ENCODE measurements around the gene UBE3B. TPM values are rescaled to one million over a fixed set of nuclear protein-coding genes. Genes with fewer than 3 reads are reported as not detected.
A peak's percentile ranks its signal among the peaks of the same experiment; 100 is the strongest.

Gene UBE3B
- total and polyA plus RNA-seq, 4 experiments from 2014 or later, result 24.0 to 58.1 (median 40.1) TPM

- Mint-ChIP-seq H3K9me3 (no peaks in the 10 kb centered on the region), H3K27me3 (no peaks in the 10 kb centered on the region), H3K4me3 (peak overlapping the region in 1 of 8 donors; percentile 36), H3K4me1 (peaks cover 23 to 49% (median 34%) of the 10 kb centered on the region in 4 donors), H3K27ac (peak overlapping the region in 1 of 7 donors; percentile 99), H3K36me3 (peaks cover 14 to 37% of the 10 kb centered on the region in 2 donors)
- ChIA-PET POLR2A (ENCODE audit: partially characterized antibody) (no interaction called here), CTCF (ENCODE audit: partially characterized antibody) (interaction anchor here (0.9 kb wide), 1 partner anchor 10 kb away, joined by 3 read pairs; no protein-coding TSS in a partner anchor)
- no peaks in the 10 kb centered on the region for H3K9me3 ChIP-seq (ENCODE audit: control insufficient read depth in 1 of 2, low read length in 2 of 2)
- H3K27ac ChIP-seq (ENCODE audit: low read depth, low read length), result no peak overlapping the region
- H3K27me3 ChIP-seq (ENCODE audit: insufficient read depth, low read length), result no peaks in the 10 kb centered on the region
- H3K36me3 ChIP-seq (ENCODE audit: insufficient read depth, low read length), result peaks cover 24% of the 10 kb centered on the region
- no peak for DNase-seq
- intact Hi-C loops (cut with micrococcal nuclease), result no loop called here
- H3K4me3 ChIP-seq (ENCODE audit: low read length in 2 of 2), result no peak overlapping the region
- peaks cover 30% of the 10 kb centered on the region for H3K4me1 ChIP-seq (ENCODE audit: insufficient read depth, low read length)
Measured at GRCh38 chr12:109480356-109480755, 2.9 kb downstream of the UBE3B start.

- H3K27me3 Mint-ChIP-seq, result no peaks in the 10 kb centered on the region
- no peak for DNase-seq
- peaks cover 38% of the 10 kb centered on the region for H3K36me3 ChIP-seq (ENCODE audit: insufficient read depth, low read length)
- H3K4me1 ChIP-seq (ENCODE audit: insufficient read depth, low read length), result peaks cover 15% of the 10 kb centered on the region
- peaks cover 25 to 52% of the 10 kb centered on the region in 2 donors for H3K36me3 Mint-ChIP-seq
- no peaks in the 10 kb centered on the region for H3K9me3 Mint-ChIP-seq
- no peak overlapping the region for H3K27ac Mint-ChIP-seq
- no peak overlapping the region for H3K4me3 Mint-ChIP-seq
- no peak overlapping the region for H3K4me3 ChIP-seq (ENCODE audit: low read length in 2 of 2)
- peaks cover 10 to 34% (median 20%) of the 10 kb centered on the region in 4 donors for H3K4me1 Mint-ChIP-seq
- ChIA-PET CTCF (ENCODE audit: partially characterized antibody) (interaction anchor here (1.1 kb wide), 1 partner anchor 49 kb away, joined by 4 read pairs; no protein-coding TSS in a partner anchor), POLR2A (ENCODE audit: partially characterized antibody) (no interaction called here)
- intact Hi-C loops (cut with micrococcal nuclease), result no loop called here
- no peak overlapping the region for H3K27ac ChIP-seq (ENCODE audit: low read depth, low read length)
- no peaks in the 10 kb centered on the region for H3K27me3 ChIP-seq (ENCODE audit: insufficient read depth, low read length)
- H3K9me3 ChIP-seq (ENCODE audit: control insufficient read depth in 1 of 2, low read length in 2 of 2), result no peaks in the 10 kb centered on the region
Measured at GRCh38 chr12:109481863-109482262, 4.4 kb downstream of the UBE3B start.

GRCh38 chr12:109482491-109482890, 5.1 kb downstream of the UBE3B start:
- Histone ChIP-seq H3K27ac (ENCODE audit: low read depth, low read length) (no peak overlapping the region), H3K36me3 (ENCODE audit: insufficient read depth, low read length) (peaks cover 44% of the 10 kb centered on the region), H3K27me3 (ENCODE audit: insufficient read depth, low read length) (no peaks in the 10 kb centered on the region), H3K4me1 (ENCODE audit: insufficient read depth, low read length) (peaks cover 15% of the 10 kb centered on the region), H3K4me3 (ENCODE audit: low read length in 2 of 2) (no peak overlapping the region), H3K9me3 (ENCODE audit: control insufficient read depth in 1 of 2, low read length in 2 of 2) (no peaks in the 10 kb centered on the region)
- Mint-ChIP-seq H3K9me3 (no peaks in the 10 kb centered on the region), H3K4me3 (no peak overlapping the region), H3K36me3 (peaks cover 29 to 53% of the 10 kb centered on the region in 2 donors), H3K4me1 (peaks cover 10 to 28% (median 17%) of the 10 kb centered on the region in 4 donors), H3K27ac (no peak overlapping the region), H3K27me3 (no peaks in the 10 kb centered on the region)
- ChIA-PET CTCF (ENCODE audit: partially characterized antibody) (interaction anchor here (0.8 kb wide), 1 partner anchor 949 kb away, joined by 5 read pairs; no protein-coding TSS in a partner anchor), POLR2A (ENCODE audit: partially characterized antibody) (no interaction called here)
- DNase-seq, result no peak
- intact Hi-C loops (cut with micrococcal nuclease), result no loop called here

GRCh38 chr12:109482894-109483293, 5.5 kb downstream of the UBE3B start:
- DNase-seq, result no peak
- Mint-ChIP-seq H3K27ac (no peak overlapping the region), H3K9me3 (no peaks in the 10 kb centered on the region), H3K36me3 (peaks cover 29 to 53% of the 10 kb centered on the region in 2 donors), H3K4me3 (no peak overlapping the region), H3K27me3 (no peaks in the 10 kb centered on the region), H3K4me1 (peaks cover 10 to 24% (median 15%) of the 10 kb centered on the region in 4 donors)
- Histone ChIP-seq H3K9me3 (ENCODE audit: control insufficient read depth in 1 of 2, low read length in 2 of 2) (no peaks in the 10 kb centered on the region), H3K4me3 (ENCODE audit: low read length in 2 of 2) (no peak overlapping the region), H3K27ac (ENCODE audit: low read depth, low read length) (no peak overlapping the region), H3K4me1 (ENCODE audit: insufficient read depth, low read length) (peaks cover 13% of the 10 kb centered on the region), H3K36me3 (ENCODE audit: insufficient read depth, low read length) (peaks cover 49% of the 10 kb centered on the region), H3K27me3 (ENCODE audit: insufficient read depth, low read length) (no peaks in the 10 kb centered on the region)
- POLR2A ChIA-PET (ENCODE audit: partially characterized antibody), result no interaction called here
- CTCF ChIA-PET (ENCODE audit: partially characterized antibody), result interaction anchor here (0.8 kb wide), 1 partner anchor 949 kb away, joined by 5 read pairs; no protein-coding TSS in a partner anchor
- intact Hi-C loops (cut with micrococcal nuclease), result no loop called here

GRCh38 chr12:109483346-109483745, 5.9 kb downstream of the UBE3B start:
- Mint-ChIP-seq H3K4me3 (no peak overlapping the region), H3K9me3 (no peaks in the 10 kb centered on the region), H3K4me1 (peaks cover 8 to 19% (median 13%) of the 10 kb centered on the region in 4 donors), H3K36me3 (peaks cover 30 to 53% of the 10 kb centered on the region in 2 donors), H3K27ac (no peak overlapping the region), H3K27me3 (no peaks in the 10 kb centered on the region)
- ChIA-PET CTCF (ENCODE audit: partially characterized antibody) (interaction anchor here (0.8 kb wide), 1 partner anchor 948 kb away, joined by 5 read pairs; no protein-coding TSS in a partner anchor), POLR2A (ENCODE audit: partially characterized antibody) (no interaction called here)
- Histone ChIP-seq H3K4me1 (ENCODE audit: insufficient read depth, low read length) (peaks cover 9% of the 10 kb centered on the region), H3K27me3 (ENCODE audit: insufficient read depth, low read length) (no peaks in the 10 kb centered on the region), H3K4me3 (ENCODE audit: low read length in 2 of 2) (no peak overlapping the region), H3K9me3 (ENCODE audit: control insufficient read depth in 1 of 2, low read length in 2 of 2) (no peaks in the 10 kb centered on the region), H3K36me3 (ENCODE audit: insufficient read depth, low read length) (peaks cover 53% of the 10 kb centered on the region), H3K27ac (ENCODE audit: low read depth, low read length) (no peak overlapping the region)
- intact Hi-C loops (cut with micrococcal nuclease), result no loop called here
- no peak for DNase-seq

GRCh38 chr12:109485201-109485600, 7.8 kb downstream of the UBE3B start:
- no peaks in the 10 kb centered on the region for H3K4me1 ChIP-seq (ENCODE audit: insufficient read depth, low read length)
- CTCF ChIA-PET (ENCODE audit: partially characterized antibody), result no interaction called here
- H3K36me3 ChIP-seq (ENCODE audit: insufficient read depth, low read length), result peaks cover 72% of the 10 kb centered on the region
- intact Hi-C loops (cut with micrococcal nuclease), result no loop called here
- H3K27me3 ChIP-seq (ENCODE audit: insufficient read depth, low read length), result no peaks in the 10 kb centered on the region
- H3K4me3 ChIP-seq (ENCODE audit: low read length in 2 of 2), result no peak overlapping the region
- Mint-ChIP-seq H3K4me3 (no peak overlapping the region), H3K36me3 (peaks cover 47 to 72% of the 10 kb centered on the region in 2 donors), H3K27me3 (no peaks in the 10 kb centered on the region), H3K27ac (peak overlapping the region in 1 of 7 donors; percentile 66), H3K9me3 (no peaks in the 10 kb centered on the region), H3K4me1 (peaks cover 0 to 3% (median under 1%) of the 10 kb centered on the region in 4 donors)
- no peaks in the 10 kb centered on the region for H3K9me3 ChIP-seq (ENCODE audit: control insufficient read depth in 1 of 2, low read length in 2 of 2)
- H3K27ac ChIP-seq (ENCODE audit: low read depth, low read length), result no peak overlapping the region
- no peak for DNase-seq
- POLR2A ChIA-PET (ENCODE audit: partially characterized antibody), result interaction anchor here (1.0 kb wide), 1 partner anchor 8 kb away, joined by 3 read pairs; the partner anchor contains the start of gene UBE3B

- peaks cover 52 to 85% of the 10 kb centered on the region in 2 donors for H3K36me3 Mint-ChIP-seq
- no peaks in the 10 kb centered on the region for H3K27me3 ChIP-seq (ENCODE audit: insufficient read depth, low read length)
- no peaks in the 10 kb centered on the region for H3K9me3 Mint-ChIP-seq
- POLR2A ChIA-PET (ENCODE audit: partially characterized antibody), result no interaction called here
- H3K27ac Mint-ChIP-seq, result no peak overlapping the region
- CTCF ChIA-PET (ENCODE audit: partially characterized antibody), result no interaction called here
- H3K36me3 ChIP-seq (ENCODE audit: insufficient read depth, low read length), result peaks cover 91% of the 10 kb centered on the region
- H3K9me3 ChIP-seq (ENCODE audit: control insufficient read depth in 1 of 2, low read length in 2 of 2), result no peaks in the 10 kb centered on the region
- no peaks in the 10 kb centered on the region for H3K27me3 Mint-ChIP-seq
- intact Hi-C loops (cut with micrococcal nuclease), result no loop called here
- H3K4me1 ChIP-seq (ENCODE audit: insufficient read depth, low read length), result no peaks in the 10 kb centered on the region
- no peak overlapping the region for H3K4me3 Mint-ChIP-seq
- peaks cover 0 to under 1% (median 0%) of the 10 kb centered on the region in 4 donors for H3K4me1 Mint-ChIP-seq
- H3K4me3 ChIP-seq (ENCODE audit: low read length in 2 of 2), result no peak overlapping the region
- H3K27ac ChIP-seq (ENCODE audit: low read depth, low read length), result no peak overlapping the region
- DNase-seq, result no peak
Measured at GRCh38 chr12:109487181-109488050, 10.0 kb downstream of the UBE3B start.

Data from CD4-positive, alpha-beta memory T cell (primary cell).